HepG2 (cell line): ENCODE data around the gene SIK3. TPM values are rescaled to one million over a fixed set of nuclear protein-coding genes. Genes with fewer than 3 reads are reported as not detected.
A peak's percentile ranks its signal among the peaks of the same experiment; 100 is the strongest.

ENCODE experiments used
- ATF3 ChIP-seq: sonication (generic); formaldehyde crosslinking; IDR thresholded peaks from 2 replicates; pipeline ENCODE4 v1.4.0; 2020; ENCODE audit warnings: missing genetic modification reagents
- CHCHD3 ChIP-seq: sonication (generic); formaldehyde crosslinking; IDR thresholded peaks from 2 replicates; pipeline ENCODE4 v1.8.0; 2022; ENCODE audit warnings: mild to moderate bottlenecking, missing genetic modification reagents, moderate library complexity
- ETS1 ChIP-seq: sonication (generic); formaldehyde crosslinking; IDR thresholded peaks from 2 replicates; pipeline ENCODE4 v1.4.0; 2020; ENCODE audit warnings: missing genetic modification reagents
- GPN1 ChIP-seq: sonication (generic); formaldehyde crosslinking; IDR thresholded peaks from 2 replicates; pipeline ENCODE4 v1.5.1; 2020; ENCODE audit warnings: missing genetic modification reagents, borderline replicate concordance
- GZF1 ChIP-seq: sonication (generic); formaldehyde crosslinking; IDR thresholded peaks from 2 replicates; pipeline ENCODE4 v1.5.1; 2020; ENCODE audit warnings: mild to moderate bottlenecking, missing genetic modification reagents
- HDAC6 ChIP-seq: fragments of 200-600 bp; sonication (generic); IDR thresholded peaks from 2 replicates; pipeline ENCODE4 v1.7.0; 2017; ENCODE audit warnings: mild to moderate bottlenecking, antibody characterized with exemption, low read length, low read depth
- NFAT5 ChIP-seq: sonication (generic); formaldehyde crosslinking; IDR thresholded peaks from 2 replicates; pipeline ENCODE4 v1.4.0; 2020; ENCODE audit warnings: missing genetic modification reagents
- NFYB ChIP-seq: sonication (generic); formaldehyde crosslinking; IDR thresholded peaks from 2 replicates; pipeline ENCODE4 v1.4.0; 2020; ENCODE audit warnings: missing genetic modification reagents
- RBAK ChIP-seq: sonication (generic); formaldehyde crosslinking; IDR thresholded peaks from 2 replicates; pipeline ENCODE4 v1.5.1; 2020; ENCODE audit warnings: mild to moderate bottlenecking, missing genetic modification reagents
- SMARCE1 ChIP-seq: fragments of 450-650 bp; IDR thresholded peaks from 2 replicates; pipeline ENCODE4 v1.6.1; 2017; ENCODE audit warnings: borderline replicate concordance
- XBP1 ChIP-seq: sonication (generic); formaldehyde crosslinking; IDR thresholded peaks from 2 replicates; pipeline ENCODE4 v1.5.0; 2020; ENCODE audit warnings: missing genetic modification reagents
- ZNF101 ChIP-seq: sonication (generic); formaldehyde crosslinking; IDR thresholded peaks from 2 replicates; pipeline ENCODE4 v1.4.0; 2020; ENCODE audit warnings: mild to moderate bottlenecking, low read depth, missing genetic modification reagents, borderline replicate concordance
- ZNF317 ChIP-seq: sonication (generic); formaldehyde crosslinking; IDR thresholded peaks from 2 replicates; pipeline ENCODE4 v1.5.0; 2020; ENCODE audit warnings: mild to moderate bottlenecking, missing genetic modification reagents
- ZNF331 ChIP-seq: sonication (generic); formaldehyde crosslinking; IDR thresholded peaks from 2 replicates; pipeline ENCODE4 v1.4.0; 2020; ENCODE audit warnings: missing genetic modification reagents
- ZNF543 ChIP-seq: sonication (generic); formaldehyde crosslinking; IDR thresholded peaks from 2 replicates; pipeline ENCODE4 v1.4.0; 2020; ENCODE audit warnings: mild to moderate bottlenecking, missing genetic modification reagents
- ZNF784 ChIP-seq: sonication (generic); formaldehyde crosslinking; IDR thresholded peaks from 2 replicates; pipeline ENCODE4 v1.5.1; 2020; ENCODE audit warnings: missing genetic modification reagents, mild to moderate bottlenecking, borderline replicate concordance
- polyA plus RNA-seq, 8 experiments: library from polyadenylated mRNA; depleted of rRNA in 3 of 8; stranded (reverse) in 7 of 8; unstranded in 1 of 8; fragments of >200 nt; fragmentation: Illumina TruSeq in 4 of 8; extraction: Trizol in 4 of 8; gene quantifications; 2 replicates each; pipeline versions ENCODE4 v1.2.1 to v1.2.3, GENCODE V29; 2011 to 2016; ENCODE audit warnings: low read depth in 4 of 8, missing spikeins in 1 of 8, mixed read lengths in 1 of 8; ENCODE audit not compliant: insufficient read depth in 1 of 8
- total RNA-seq, 5 experiments: library from RNA; depleted of rRNA; stranded (reverse); fragments of >200 nt; fragmentation: Illumina TruSeq; extraction: Trizol; gene quantifications; 2 replicates each; pipeline ENCODE4 v1.2.3, GENCODE V29; 2016; ENCODE audit warnings: low read depth in 1 of 5
- TF ChIP-seq, protein P1 (sequence below): sonication (generic); formaldehyde crosslinking; IDR thresholded peaks from 2 replicates; pipeline ENCODE4 v1.4.0; 2020; ENCODE audit warnings: missing genetic modification reagents

The SIK3 gene
- total and polyA plus RNA-seq, 2 of the 13 experiments (the other 11 are each of a cell fraction or from before 2014, with no cell fraction given), result 5.7 to 9.8 TPM

DNA sequence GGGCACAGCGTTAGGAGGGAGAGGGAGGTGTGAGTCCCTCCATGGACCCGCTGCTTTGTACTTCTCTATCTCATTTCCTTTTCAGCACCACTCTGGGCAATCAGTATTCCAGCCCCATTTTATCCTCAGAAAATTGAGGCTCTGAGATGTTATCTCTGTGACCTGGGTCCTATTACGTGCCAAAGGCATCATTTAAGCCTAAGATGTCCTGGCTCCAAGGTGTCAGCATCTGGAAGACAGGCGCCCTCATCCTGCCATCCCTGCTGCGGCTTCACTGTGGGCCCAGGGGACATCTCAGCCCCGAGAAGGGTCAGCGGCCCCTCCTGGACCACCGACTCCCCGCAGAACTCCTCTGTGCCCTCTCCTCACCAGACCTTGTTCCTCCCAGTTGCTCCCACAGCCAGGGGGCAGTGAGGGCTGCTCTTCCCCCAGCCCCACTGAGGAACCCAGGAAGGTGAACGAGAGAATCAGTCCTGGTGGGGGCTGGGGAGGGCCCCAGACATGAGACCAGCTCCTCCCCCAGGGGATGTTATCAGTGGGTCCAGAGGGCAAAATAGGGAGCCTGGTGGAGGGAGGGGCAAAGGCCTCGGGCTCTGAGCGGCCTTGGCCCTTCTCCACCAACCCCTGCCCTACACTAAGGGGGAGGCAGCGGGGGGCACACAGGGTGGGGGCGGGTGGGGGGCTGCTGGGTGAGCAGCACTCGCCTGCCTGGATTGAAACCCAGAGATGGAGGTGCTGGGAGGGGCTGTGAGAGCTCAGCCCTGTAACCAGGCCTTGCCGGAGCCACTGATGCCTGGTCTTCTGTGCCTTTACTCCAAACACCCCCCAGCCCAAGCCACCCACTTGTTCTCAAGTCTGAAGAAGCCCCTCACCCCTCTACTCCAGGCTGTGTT, 269.4 kb downstream of the SIK3 start (continued):
- no peak for TF ChIP-seq NFAT5 (CRISPR knock-in tag)
- TF ChIP-seq ZNF317 (CRISPR knock-in tag), result no peak
- TF ChIP-seq HDAC6, result no peak
- TF ChIP-seq ZNF101 (CRISPR knock-in tag), result no peak
- TF ChIP-seq SMARCE1, result no peak
- no peak for TF ChIP-seq RBAK (CRISPR knock-in tag)
- TF ChIP-seq, protein P1, sequence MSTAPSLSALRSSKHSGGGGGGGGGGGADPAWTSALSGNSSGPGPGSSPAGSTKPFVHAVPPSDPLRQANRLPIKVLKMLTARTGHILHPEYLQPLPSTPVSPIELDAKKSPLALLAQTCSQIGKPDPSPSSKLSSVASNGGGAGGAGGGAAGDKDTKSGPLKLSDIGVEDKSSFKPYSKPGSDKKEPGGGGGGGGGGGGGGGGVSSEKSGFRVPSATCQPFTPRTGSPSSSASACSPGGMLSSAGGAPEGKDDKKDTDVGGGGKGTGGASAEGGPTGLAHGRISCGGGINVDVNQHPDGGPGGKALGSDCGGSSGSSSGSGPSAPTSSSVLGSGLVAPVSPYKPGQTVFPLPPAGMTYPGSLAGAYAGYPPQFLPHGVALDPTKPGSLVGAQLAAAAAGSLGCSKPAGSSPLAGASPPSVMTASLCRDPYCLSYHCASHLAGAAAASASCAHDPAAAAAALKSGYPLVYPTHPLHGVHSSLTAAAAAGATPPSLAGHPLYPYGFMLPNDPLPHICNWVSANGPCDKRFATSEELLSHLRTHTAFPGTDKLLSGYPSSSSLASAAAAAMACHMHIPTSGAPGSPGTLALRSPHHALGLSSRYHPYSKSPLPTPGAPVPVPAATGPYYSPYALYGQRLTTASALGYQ (CRISPR knock-in tag), result peak; percentile 86; the same call in 1 of the 2 replicates
- TF ChIP-seq XBP1 (CRISPR knock-in tag), result 0 out of 2 replicates have a peak, but pooled peaks have one; percentile 13
- TF ChIP-seq ETS1 (CRISPR knock-in tag), result no peak
- no peak for TF ChIP-seq ZNF784 (CRISPR knock-in tag)
- TF ChIP-seq GPN1 (CRISPR knock-in tag), result no peak
- 0 out of 2 replicates have a peak, but pooled peaks have one; percentile 62 for TF ChIP-seq ZNF331
- no peak; the same call in 1 of the 2 replicates for TF ChIP-seq CHCHD3
- no peak for TF ChIP-seq GZF1 (CRISPR knock-in tag)
- TF ChIP-seq NFYB (CRISPR knock-in tag), result no peak
- TF ChIP-seq ZNF543 (CRISPR knock-in tag), result no peak; the same call in 1 of the 2 replicates
- TF ChIP-seq ATF3 (CRISPR knock-in tag), result no peak
